IMR-90 (cell line): Measurements from ENCODE around the gene ACBD7. TPM values are rescaled to one million over a fixed set of nuclear protein-coding genes. Genes with fewer than 3 reads are reported as not detected.

ENCODE experiments used
- ATAC-seq: fragments of 200-7000 bp; cut with Tn5 transposase; 2 replicates; pipeline ENCODE4 v1.9.1; 2020; ENCODE audit warnings: low read depth, mild to moderate bottlenecking, moderate library complexity
- BruUV-seq: library from RNA; stranded (reverse); fragments of 400-500 nt; replicated peaks from 2 replicates; lab custom pipeline; 2021; lab: Mats Ljungman, UMichigan
- CTCF ChIA-PET: fragments of 300-600 bp; formaldehyde crosslinking; extraction: SDS; loops from one replicate; lab custom pipeline; 2021; ENCODE audit warnings: antibody characterized with exemption; lab: Yijun Ruan, JAX
- POLR2A ChIA-PET: fragments of 300-600 bp; sonication (Branson Sonifier 250); formaldehyde crosslinking; loops from one replicate; lab custom pipeline; 2022; ENCODE audit warnings: antibody characterized with exemption; ENCODE audit not compliant: unreplicated experiment; lab: Charles Lee
- DNase-seq: peaks from one replicate; pipeline ENCODE4 v3.0.0; 2013
- H2AFZ ChIP-seq: replicated peaks from 2 replicates; pipeline ENCODE3; 2013; ENCODE audit warnings: low read length, mild to moderate bottlenecking; ENCODE audit not compliant: poor library complexity
- H2AK5ac ChIP-seq: 2 replicates; pipeline ENCODE4 v1.6.1; 2013; ENCODE audit warnings: low read depth, low read length, inconsistent platforms
- H2AK9ac ChIP-seq: replicated peaks from 2 replicates; pipeline ENCODE3; 2013; ENCODE audit warnings: mild to moderate bottlenecking, low read depth, low read length, moderate library complexity; ENCODE audit not compliant: poor library complexity
- H2BK120ac ChIP-seq: 2 replicates; pipeline ENCODE4 v1.6.1; 2013; ENCODE audit warnings: low read depth, low read length, inconsistent platforms
- H2BK15ac ChIP-seq: 3 replicates; pipeline ENCODE4 v1.6.1; 2013; ENCODE audit warnings: low read depth, low read length, inconsistent platforms
- H2BK20ac ChIP-seq: 2 replicates; pipeline ENCODE4 v1.6.1; 2013; ENCODE audit warnings: low read depth, mild to moderate bottlenecking, inconsistent platforms, low read length, moderate library complexity
- H2BK5ac ChIP-seq: 2 replicates; pipeline ENCODE4 v1.6.1; 2013; ENCODE audit warnings: mild to moderate bottlenecking, low read depth, low read length, inconsistent platforms; ENCODE audit not compliant: poor library complexity, severe bottlenecking
- H3K14ac ChIP-seq: replicated peaks from 2 replicates; pipeline ENCODE4 v1.6.1; 2013; ENCODE audit warnings: low read depth, low read length, inconsistent platforms
- H3K18ac ChIP-seq: 2 replicates; pipeline ENCODE4 v1.6.1; 2013; ENCODE audit warnings: low read depth, low read length, control low read depth
- H3K23ac ChIP-seq: 2 replicates; pipeline ENCODE4 v1.6.1; 2013; ENCODE audit warnings: low read depth, low read length, inconsistent platforms
- H3K27ac ChIP-seq: 2 replicates; pipeline ENCODE4 v1.5.1; 2013; ENCODE audit warnings: mild to moderate bottlenecking, control low read depth, low read length; ENCODE audit not compliant: insufficient read depth
- H3K27me3 ChIP-seq: 2 replicates; pipeline ENCODE4 v1.6.1; 2013; ENCODE audit warnings: low read length; ENCODE audit not compliant: control insufficient read depth, insufficient read depth
- H3K36me3 ChIP-seq: 2 replicates; pipeline ENCODE4 v1.6.1; 2013; ENCODE audit warnings: low read length, mixed read lengths; ENCODE audit not compliant: control insufficient read depth, insufficient read depth
- H3K4ac ChIP-seq: 2 replicates; pipeline ENCODE4 v1.6.1; 2013; ENCODE audit warnings: low read depth, low read length, inconsistent platforms
- H3K4me1 ChIP-seq: 2 replicates; pipeline ENCODE4 v1.6.1; 2013; ENCODE audit warnings: low read length, mixed read lengths; ENCODE audit not compliant: control insufficient read depth, insufficient read depth
- H3K4me2 ChIP-seq: 2 replicates; pipeline ENCODE4 v1.6.1; 2013; ENCODE audit warnings: low read depth, mild to moderate bottlenecking, control low read depth, low read length, moderate library complexity
- H3K4me3 ChIP-seq: 2 replicates; pipeline ENCODE4 v1.5.1; 2013; ENCODE audit warnings: low read depth, mild to moderate bottlenecking, control low read depth, low read length, moderate library complexity; ENCODE audit not compliant: insufficient read depth
- H3K56ac ChIP-seq: 2 replicates; pipeline ENCODE4 v1.6.1; 2013; ENCODE audit warnings: low read length, inconsistent platforms; ENCODE audit not compliant: insufficient read depth; ENCODE audit errors: extremely low read depth
- H3K79me1 ChIP-seq, 2 experiments: 2 replicates each; pipeline ENCODE4 v1.6.1; 2013; ENCODE audit warnings: low read length in 2 of 2, inconsistent platforms in 1 of 2, low read depth in 1 of 2
- H3K9ac ChIP-seq: 2 replicates; pipeline ENCODE4 v1.6.1; 2013; ENCODE audit warnings: low read depth, low read length, control low read depth
- H3K9me1 ChIP-seq: 2 replicates; pipeline ENCODE4 v1.6.1; 2013; ENCODE audit warnings: low read length, inconsistent platforms; ENCODE audit not compliant: insufficient read depth
- H3K9me3 ChIP-seq: 2 replicates; pipeline ENCODE4 v1.6.1; 2013; ENCODE audit warnings: low read length; ENCODE audit not compliant: control insufficient read depth, insufficient read depth
- H4K20me1 ChIP-seq: 2 replicates; pipeline ENCODE4 v1.6.1; 2013; ENCODE audit warnings: low read length, inconsistent platforms; ENCODE audit not compliant: insufficient read depth
- H4K5ac ChIP-seq: 2 replicates; pipeline ENCODE4 v1.6.1; 2013; ENCODE audit warnings: mild to moderate bottlenecking, low read depth, low read length, control low read depth
- H4K8ac ChIP-seq, 2 experiments: 2 replicates each; pipeline ENCODE4 v1.6.1; 2013; ENCODE audit warnings: low read depth in 2 of 2, low read length in 2 of 2, control low read depth in 1 of 2, inconsistent platforms in 1 of 2
- H4K91ac ChIP-seq: 2 replicates; pipeline ENCODE4 v1.6.1; 2013; ENCODE audit warnings: low read depth, low read length, inconsistent platforms; ENCODE audit not compliant: insufficient read depth
- BHLHE40 ChIP-seq: fragments of 150-350 bp; IDR thresholded peaks from 2 replicates; pipeline ENCODE4 v1.6.1; 2016; ENCODE audit warnings: mild to moderate bottlenecking, low read depth, low read length
- CEBPB ChIP-seq: IDR thresholded peaks from 2 replicates; pipeline ENCODE4 v1.6.1; 2012; ENCODE audit warnings: low read depth, low read length, improper control_type of control experiment
- CHD1 ChIP-seq: IDR thresholded peaks from 2 replicates; pipeline ENCODE4 v1.6.1; 2012; ENCODE audit warnings: low read depth, low read length, improper control_type of control experiment
- ELK1 ChIP-seq: fragments of 150-350 bp; IDR thresholded peaks from 2 replicates; pipeline ENCODE4 v1.6.1; 2016; ENCODE audit warnings: low read depth, mild to moderate bottlenecking, low read length, moderate library complexity, borderline replicate concordance
- FOS ChIP-seq: fragments of 150-350 bp; IDR thresholded peaks from 2 replicates; pipeline ENCODE4 v1.6.1; 2016; ENCODE audit warnings: low read depth, low read length
- MAFK ChIP-seq: IDR thresholded peaks from 2 replicates; pipeline ENCODE4 v1.6.1; 2012; ENCODE audit warnings: low read depth, low read length, improper control_type of control experiment
- MAZ ChIP-seq: IDR thresholded peaks from 2 replicates; pipeline ENCODE4 v1.6.1; 2012; ENCODE audit warnings: low read depth, mild to moderate bottlenecking, low read length, improper control_type of control experiment, moderate library complexity, borderline replicate concordance
- MXI1 ChIP-seq: IDR thresholded peaks from 2 replicates; pipeline ENCODE4 v1.6.1; 2012; ENCODE audit warnings: low read depth, mild to moderate bottlenecking, low read length, moderate library complexity, borderline replicate concordance
- NFE2L2 ChIP-seq: fragments of 150-350 bp; IDR thresholded peaks from 2 replicates; pipeline ENCODE4 v1.6.1; 2016; ENCODE audit warnings: low read depth, mild to moderate bottlenecking, low read length
- POLR2A ChIP-seq: IDR thresholded peaks from 2 replicates; pipeline ENCODE4 v1.6.1; 2012; ENCODE audit warnings: mild to moderate bottlenecking, low read depth, low read length
- RAD21 ChIP-seq: IDR thresholded peaks from 2 replicates; pipeline ENCODE4 v1.6.1; 2012; ENCODE audit warnings: low read length, improper control_type of control experiment
- RCOR1 ChIP-seq: IDR thresholded peaks from 2 replicates; pipeline ENCODE4 v1.6.1; 2012; ENCODE audit warnings: mild to moderate bottlenecking, low read length, improper control_type of control experiment; ENCODE audit not compliant: insufficient replicate concordance
- RFX5 ChIP-seq: IDR thresholded peaks from 2 replicates; pipeline ENCODE4 v1.8.0; 2012; ENCODE audit warnings: low read depth, mild to moderate bottlenecking, low read length, moderate library complexity
- SMC3 ChIP-seq: fragments of 150-350 bp; IDR thresholded peaks from 2 replicates; pipeline ENCODE4 v1.6.1; 2016; ENCODE audit warnings: low read depth, mild to moderate bottlenecking, antibody characterized with exemption, low read length, moderate library complexity
- WGBS, 2 experiments: methylation state at CpG; one replicate each; pipeline versions ENCODE4 v1.1.5 to v1.1.7; 2013; ENCODE audit warnings: missing lambda C conversion rate in 2 of 2; ENCODE audit not compliant: insufficient read length in 1 of 2; ENCODE audit errors: extremely low coverage in 2 of 2; 5-methylcytosine and 5-hydroxymethylcytosine counted together
- dilution Hi-C: fragments of 300-500 bp; cut with HindIII; formaldehyde crosslinking; loops from one replicate; pipeline ENCODE4 v1.14.3; 2018; ENCODE audit warnings: low sequenced_read_pairs; ENCODE audit not compliant: unreplicated experiment
- in situ Hi-C: fragments of 300-500 bp; cut with MboI; formaldehyde crosslinking; loops from 3 replicates; pipeline ENCODE4 v1.14.3; 2019; ENCODE audit warnings: low sequenced_read_pairs, inconsistent platforms, mixed read lengths
- intact Hi-C: fragments of 100-400 bp; cut with micrococcal nuclease; formaldehyde crosslinking; loops from 2 replicates; pipeline ENCODE4 v1.10.0; 2022
- polyA plus RNA-seq, 3 experiments: library from polyadenylated mRNA; depleted of rRNA; stranded (reverse); fragments of >200 nt; gene quantifications; 2 replicates each; pipeline ENCODE4 v1.2.3, GENCODE V29; 2012; ENCODE audit warnings: low replicate concordance in 1 of 3
- total RNA-seq: library from RNA; depleted of rRNA; stranded (reverse); fragments of >200 nt; gene quantifications from 2 replicates; pipeline ENCODE4 v1.2.3, GENCODE V29; 2012
- TF ChIP-seq, protein P1 (sequence below): conservative IDR thresholded peaks from 2 replicates; pipeline ENCODE4 v1.5.1; 2012; ENCODE audit warnings: mild to moderate bottlenecking, low read depth, low read length, improper control_type of control experiment
- TF ChIP-seq, protein P2 (sequence below): fragments of 150-350 bp; IDR thresholded peaks from 2 replicates; pipeline ENCODE4 v1.6.1; 2017; ENCODE audit warnings: mild to moderate bottlenecking, antibody characterized with exemption, low read length, low read depth

The ACBD7 gene
- total and polyA plus RNA-seq, 2 of the 4 experiments (the other 2 are of a cell fraction), result 0.29 to 0.54 TPM

DNA sequence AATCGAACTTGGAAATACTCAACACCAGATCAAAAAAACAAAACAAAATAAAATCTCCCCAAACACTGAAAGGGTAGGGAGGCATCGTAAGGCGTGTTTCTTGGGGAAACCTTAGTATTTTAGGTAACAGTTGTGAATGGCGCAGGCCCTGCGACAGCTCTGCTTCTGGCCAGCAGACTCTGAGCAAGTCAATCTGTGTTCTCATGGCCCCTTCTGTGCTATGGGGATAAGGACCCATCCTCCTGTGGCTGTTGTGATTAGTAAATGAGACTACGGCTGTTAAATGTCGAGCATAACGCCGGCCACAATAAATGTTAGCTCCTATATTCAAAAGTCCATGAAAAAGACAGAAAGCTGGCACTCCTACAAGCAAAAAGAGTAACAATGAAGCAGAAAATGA lies 35.6 kb upstream of the ACBD7 start:
- intact Hi-C loops, result no loop called here
- in situ Hi-C loops, result no loop called here

More for the DNA sequence above, 35.6 kb upstream of the ACBD7 start:
- H2AFZ ChIP-seq, result no peak overlapping the region
- CTCF ChIA-PET, result interaction anchor here (0.9 kb wide), 1 partner anchor 18 kb away, joined by 4 read pairs; no protein-coding TSS in a partner anchor
- peak overlapping the region; percentile 56; the same call in 1 of the 2 replicates for H3K4ac ChIP-seq
- peak overlapping the region; percentile 7; the same call in 1 of the 3 replicates for H2BK15ac ChIP-seq
- H2AK5ac ChIP-seq, result peak overlapping the region; percentile 44; the same call in 1 of the 2 replicates
- H3K27ac ChIP-seq, result peak overlapping the region; percentile 32; the same call in 1 of the 2 replicates
- H3K4me3 ChIP-seq, result no peak overlapping the region
- no peak for DNase-seq
- H3K56ac ChIP-seq, result no peak overlapping the region; the same call in 1 of the 2 replicates
- no peak overlapping the region; the same call in 1 of the 2 replicates for H3K23ac ChIP-seq
- no peak overlapping the region for H2AK9ac ChIP-seq
- peak overlapping the region; percentile 50; the same call in 1 of the 2 replicates for H4K5ac ChIP-seq
- H3K4me1 ChIP-seq, result peaks cover 7% of the 10 kb centered on the region
- no TSS peak for BruUV-seq
- H4K91ac ChIP-seq, result peak overlapping the region; percentile 40; the same call in 1 of the 2 replicates
- peak overlapping the region; percentile 39; the same call in 1 of the 2 replicates for H3K18ac ChIP-seq
- H2BK20ac ChIP-seq, result peak overlapping the region; percentile 58
- H3K79me1 ChIP-seq, result peaks cover 2 to 11% of the 10 kb centered on the region in 2 experiments; a peak in 3 of 4 replicates
- no peaks in the 10 kb centered on the region for H4K20me1 ChIP-seq
- no CpG with 5 or more reads among the region's 9 CpGs for WGBS, 2 experiments
- peaks cover 10% of the 10 kb centered on the region for H3K36me3 ChIP-seq
- dilution Hi-C loops, result no loop called here
- H3K14ac ChIP-seq, result peak overlapping the region; percentile 34
- H3K4me2 ChIP-seq, result no peak overlapping the region
- H3K9me3 ChIP-seq, result no peaks in the 10 kb centered on the region
- peak overlapping the region; percentile 83 for H2BK5ac ChIP-seq
- TF ChIP-seq RAD21, result no peak
- TF ChIP-seq RCOR1, result no peak
- no peak for TF ChIP-seq RFX5
- no peak for TF ChIP-seq MXI1
- no peak for TF ChIP-seq CEBPB
- TF ChIP-seq MAFK, result no peak
- no peak for TF ChIP-seq CHD1
- no peak for TF ChIP-seq BHLHE40
- TF ChIP-seq MAZ, result no peak
- no peak for TF ChIP-seq FOS
- TF ChIP-seq, protein P1, sequence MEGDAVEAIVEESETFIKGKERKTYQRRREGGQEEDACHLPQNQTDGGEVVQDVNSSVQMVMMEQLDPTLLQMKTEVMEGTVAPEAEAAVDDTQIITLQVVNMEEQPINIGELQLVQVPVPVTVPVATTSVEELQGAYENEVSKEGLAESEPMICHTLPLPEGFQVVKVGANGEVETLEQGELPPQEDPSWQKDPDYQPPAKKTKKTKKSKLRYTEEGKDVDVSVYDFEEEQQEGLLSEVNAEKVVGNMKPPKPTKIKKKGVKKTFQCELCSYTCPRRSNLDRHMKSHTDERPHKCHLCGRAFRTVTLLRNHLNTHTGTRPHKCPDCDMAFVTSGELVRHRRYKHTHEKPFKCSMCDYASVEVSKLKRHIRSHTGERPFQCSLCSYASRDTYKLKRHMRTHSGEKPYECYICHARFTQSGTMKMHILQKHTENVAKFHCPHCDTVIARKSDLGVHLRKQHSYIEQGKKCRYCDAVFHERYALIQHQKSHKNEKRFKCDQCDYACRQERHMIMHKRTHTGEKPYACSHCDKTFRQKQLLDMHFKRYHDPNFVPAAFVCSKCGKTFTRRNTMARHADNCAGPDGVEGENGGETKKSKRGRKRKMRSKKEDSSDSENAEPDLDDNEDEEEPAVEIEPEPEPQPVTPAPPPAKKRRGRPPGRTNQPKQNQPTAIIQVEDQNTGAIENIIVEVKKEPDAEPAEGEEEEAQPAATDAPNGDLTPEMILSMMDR, result no peak
- no peak for TF ChIP-seq POLR2A
- TF ChIP-seq SMC3, result no peak
- TF ChIP-seq ELK1, result no peak
- TF ChIP-seq, protein P2, sequence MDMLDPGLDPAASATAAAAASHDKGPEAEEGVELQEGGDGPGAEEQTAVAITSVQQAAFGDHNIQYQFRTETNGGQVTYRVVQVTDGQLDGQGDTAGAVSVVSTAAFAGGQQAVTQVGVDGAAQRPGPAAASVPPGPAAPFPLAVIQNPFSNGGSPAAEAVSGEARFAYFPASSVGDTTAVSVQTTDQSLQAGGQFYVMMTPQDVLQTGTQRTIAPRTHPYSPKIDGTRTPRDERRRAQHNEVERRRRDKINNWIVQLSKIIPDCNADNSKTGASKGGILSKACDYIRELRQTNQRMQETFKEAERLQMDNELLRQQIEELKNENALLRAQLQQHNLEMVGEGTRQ, result no peak
- TF ChIP-seq NFE2L2, result no peak
- no peak overlapping the region for H3K9ac ChIP-seq
- H2BK120ac ChIP-seq, result peak overlapping the region; percentile 78; the same call in 1 of the 2 replicates
- ATAC-seq, result no peak
- no peaks in the 10 kb centered on the region for H3K9me1 ChIP-seq
- H3K27me3 ChIP-seq, result no peaks in the 10 kb centered on the region
- POLR2A ChIA-PET, result no interaction called here
- H4K8ac ChIP-seq, result peak overlapping the region in 1 of 2 experiments; percentile 59; a peak in 2 of 4 replicates
